ENCODE measurements around the gene RFC3.

Gene RFC3

DNA sequence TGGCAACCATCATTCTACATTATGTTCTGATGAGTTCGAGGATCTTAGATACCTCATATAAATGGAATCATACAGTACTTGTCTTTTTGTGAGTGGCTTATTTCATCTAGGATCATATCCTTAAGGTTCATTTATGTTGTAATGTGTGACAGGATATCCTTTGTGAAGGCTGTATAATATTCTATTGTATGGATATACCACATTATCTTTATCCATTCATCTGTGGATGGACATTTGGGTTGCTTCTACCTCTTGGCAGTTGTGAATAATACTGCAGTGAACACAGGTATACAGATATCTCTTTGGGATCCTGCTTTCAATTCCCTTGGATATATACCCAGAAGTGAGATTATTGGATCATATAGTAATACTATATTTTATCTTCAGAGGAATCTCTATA is 33.2 kb upstream of the RFC3 start:
- TF ChIP-seq, protein P1, sequence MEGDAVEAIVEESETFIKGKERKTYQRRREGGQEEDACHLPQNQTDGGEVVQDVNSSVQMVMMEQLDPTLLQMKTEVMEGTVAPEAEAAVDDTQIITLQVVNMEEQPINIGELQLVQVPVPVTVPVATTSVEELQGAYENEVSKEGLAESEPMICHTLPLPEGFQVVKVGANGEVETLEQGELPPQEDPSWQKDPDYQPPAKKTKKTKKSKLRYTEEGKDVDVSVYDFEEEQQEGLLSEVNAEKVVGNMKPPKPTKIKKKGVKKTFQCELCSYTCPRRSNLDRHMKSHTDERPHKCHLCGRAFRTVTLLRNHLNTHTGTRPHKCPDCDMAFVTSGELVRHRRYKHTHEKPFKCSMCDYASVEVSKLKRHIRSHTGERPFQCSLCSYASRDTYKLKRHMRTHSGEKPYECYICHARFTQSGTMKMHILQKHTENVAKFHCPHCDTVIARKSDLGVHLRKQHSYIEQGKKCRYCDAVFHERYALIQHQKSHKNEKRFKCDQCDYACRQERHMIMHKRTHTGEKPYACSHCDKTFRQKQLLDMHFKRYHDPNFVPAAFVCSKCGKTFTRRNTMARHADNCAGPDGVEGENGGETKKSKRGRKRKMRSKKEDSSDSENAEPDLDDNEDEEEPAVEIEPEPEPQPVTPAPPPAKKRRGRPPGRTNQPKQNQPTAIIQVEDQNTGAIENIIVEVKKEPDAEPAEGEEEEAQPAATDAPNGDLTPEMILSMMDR (IDR thresholded peaks at IDR 0.05; ENCODE audit: control insufficient read depth, insufficient read depth, low read depth, low read length, missing control alignments): no peak
- DNase-seq (ENCODE audit: low read depth): no peak
- H3K4me3 ChIP-seq (ENCODE audit: control insufficient read depth, low read depth, low read length): no peak overlapping the region

DNA sequence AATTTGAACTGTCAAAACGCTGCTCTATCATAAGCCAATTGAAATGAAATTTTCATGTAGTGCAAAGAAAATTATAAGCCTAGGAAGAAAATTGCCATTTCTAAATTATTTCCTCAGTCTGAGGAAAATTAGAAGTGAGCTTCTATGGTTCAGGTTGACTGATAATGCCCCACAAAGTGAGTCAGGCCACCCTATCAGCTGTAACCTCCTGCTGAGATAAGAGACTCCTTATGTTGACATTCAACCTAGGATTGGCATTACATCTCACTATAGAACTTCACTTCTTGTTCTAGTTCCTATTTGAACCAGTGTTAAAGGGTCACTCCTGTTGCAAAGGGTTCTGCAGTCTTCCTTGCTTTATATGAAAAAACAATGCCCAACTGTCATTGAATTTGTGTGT is 32.6 kb upstream of the RFC3 start:
- TF ChIP-seq, protein P1 (IDR thresholded peaks at IDR 0.05; ENCODE audit: control insufficient read depth, insufficient read depth, low read depth, low read length, missing control alignments): no peak
- H3K4me3 ChIP-seq (ENCODE audit: control insufficient read depth, low read depth, low read length): no peak overlapping the region
- no peak for DNase-seq (ENCODE audit: low read depth)

DNA sequence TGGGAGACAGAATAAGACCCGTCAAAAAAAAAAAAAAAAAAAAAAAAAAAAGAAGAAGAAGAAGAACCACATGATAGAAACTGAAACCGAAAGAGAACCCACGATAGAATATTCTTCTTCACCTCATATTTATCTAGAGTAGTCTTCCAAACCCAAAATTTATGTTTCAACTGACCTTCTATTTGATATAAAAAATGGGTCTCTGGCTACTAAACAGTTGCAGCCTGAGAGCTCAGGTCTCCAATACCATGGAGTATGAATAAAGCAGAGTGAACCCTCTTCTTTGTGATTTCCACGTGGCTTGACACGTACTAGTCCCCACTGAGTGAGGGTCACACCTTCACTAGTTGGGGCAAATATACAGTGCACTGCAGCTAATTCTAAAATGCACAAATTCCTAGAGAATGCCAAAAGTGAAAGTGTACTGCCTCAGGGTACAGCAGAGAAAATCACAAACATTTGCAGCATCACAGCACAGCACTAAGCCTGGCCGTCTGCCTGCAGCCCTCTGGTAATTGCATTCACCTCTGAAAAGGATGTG is 30.8 kb upstream of the RFC3 start:
- TF ChIP-seq, protein P1 (IDR thresholded peaks at IDR 0.05; ENCODE audit: control insufficient read depth, insufficient read depth, low read depth, low read length, missing control alignments): no peak
- DNase-seq (ENCODE audit: low read depth): no peak
- peak overlapping the region; percentile 13; the same call in 1 of the 2 replicates for H3K4me3 ChIP-seq (ENCODE audit: control insufficient read depth, low read depth, low read length)

DNA sequence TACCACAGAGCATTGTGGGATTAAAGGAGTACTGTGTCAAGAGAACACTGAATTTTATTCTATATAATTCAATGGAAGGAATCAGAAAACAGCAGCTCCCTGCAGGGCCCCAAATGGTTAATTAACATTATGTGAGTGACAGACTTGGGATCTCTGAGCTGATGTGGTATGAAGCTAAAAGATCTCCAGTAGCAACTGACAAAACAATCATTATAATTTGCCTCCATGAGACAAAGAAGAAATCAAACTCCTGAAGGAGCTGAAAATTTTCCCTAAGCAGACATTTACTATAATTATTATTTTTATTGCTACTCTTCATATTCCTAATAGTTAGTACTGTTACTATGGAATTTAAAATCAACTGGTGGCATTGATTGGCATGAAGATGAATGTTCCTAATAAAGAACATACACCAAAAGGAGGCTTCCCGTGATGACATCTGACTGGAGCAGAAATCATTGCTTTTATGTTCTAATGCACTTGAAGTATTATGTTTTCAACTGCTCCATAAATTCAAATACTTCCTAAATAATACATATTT is 28.8 kb upstream of the RFC3 start:
- no peak for DNase-seq (ENCODE audit: low read depth)

DNA sequence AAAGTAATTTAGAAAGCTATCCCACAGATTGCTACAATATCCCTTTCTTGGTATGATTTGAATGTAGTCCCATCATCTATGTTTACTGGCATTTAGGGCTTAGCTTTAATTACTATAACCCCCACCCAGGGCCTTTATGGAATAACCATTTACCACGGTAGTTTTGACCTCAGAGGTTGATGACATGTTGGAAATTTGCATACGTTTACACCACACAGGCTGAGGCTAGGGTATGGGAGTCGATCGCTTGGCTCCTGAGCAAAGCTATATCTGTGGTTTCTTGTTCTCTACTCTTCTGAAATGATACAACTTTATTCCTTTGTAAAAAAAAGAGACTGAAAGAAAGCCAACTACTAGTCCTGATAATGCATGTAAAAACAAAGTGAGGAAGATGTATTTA is 28.2 kb upstream of the RFC3 start:
- no peak overlapping the region for H3K4me3 ChIP-seq (ENCODE audit: control insufficient read depth, low read depth, low read length)
- no peak for DNase-seq (ENCODE audit: low read depth)
- TF ChIP-seq, protein P1 (IDR thresholded peaks at IDR 0.05; ENCODE audit: control insufficient read depth, insufficient read depth, low read depth, low read length, missing control alignments): no peak

More for the DNA sequence above, 28.8 kb upstream of the RFC3 start:
- no peak overlapping the region for H3K4me3 ChIP-seq (ENCODE audit: control insufficient read depth, low read depth, low read length)
- TF ChIP-seq, protein P1 (IDR thresholded peaks at IDR 0.05; ENCODE audit: control insufficient read depth, insufficient read depth, low read depth, low read length, missing control alignments): no peak

DNA sequence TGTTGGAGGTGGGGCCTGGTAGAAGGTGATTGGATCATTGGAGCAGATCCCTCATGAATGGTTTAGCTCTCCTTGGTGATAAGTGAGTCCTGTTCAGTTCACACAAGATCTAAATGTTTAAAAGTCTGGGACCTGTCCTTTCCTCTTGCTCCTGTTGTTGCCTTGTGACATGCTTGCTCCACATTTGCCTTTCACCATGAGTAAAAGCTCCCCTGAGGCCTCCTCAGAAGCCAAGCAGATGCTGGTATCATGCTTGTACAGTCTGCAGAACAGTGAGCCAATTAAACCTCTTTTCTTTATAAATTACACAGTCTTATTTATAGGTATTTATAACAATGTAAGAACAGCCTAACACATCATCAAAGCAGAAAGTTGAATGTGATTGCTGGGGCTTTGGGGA is 24.2 kb upstream of the RFC3 start:
- no peak for DNase-seq (ENCODE audit: low read depth)
- TF ChIP-seq, protein P1 (IDR thresholded peaks at IDR 0.05; ENCODE audit: control insufficient read depth, insufficient read depth, low read depth, low read length, missing control alignments): no peak
- H3K4me3 ChIP-seq (ENCODE audit: control insufficient read depth, low read depth, low read length): no peak overlapping the region
